GM12865 (cell line): Measurements from ENCODE around the gene MNAT1.

ENCODE experiments used
- DNase-seq: peaks from one replicate; pipeline ENCODE4 v3.0.0; 2010; ENCODE audit warnings: low read depth
- H3K4me3 ChIP-seq: 2 replicates; pipeline ENCODE4 v1.5.1; 2011; ENCODE audit warnings: mild to moderate bottlenecking, low read depth, low read length, control low read depth
- CTCF ChIP-seq: IDR thresholded peaks from 2 replicates; pipeline ENCODE4 v1.5.1; 2011; ENCODE audit warnings: low read length, control low read depth, low read depth, inconsistent platforms; ENCODE audit not compliant: insufficient read depth; ENCODE audit errors: missing control alignments

Gene MNAT1

GRCh38 chr14:60943637-60944032, 209.1 kb downstream of the MNAT1 start:
- no peak for TF ChIP-seq CTCF
- no peak for DNase-seq
- H3K4me3 ChIP-seq = no peak overlapping the region

DNA sequence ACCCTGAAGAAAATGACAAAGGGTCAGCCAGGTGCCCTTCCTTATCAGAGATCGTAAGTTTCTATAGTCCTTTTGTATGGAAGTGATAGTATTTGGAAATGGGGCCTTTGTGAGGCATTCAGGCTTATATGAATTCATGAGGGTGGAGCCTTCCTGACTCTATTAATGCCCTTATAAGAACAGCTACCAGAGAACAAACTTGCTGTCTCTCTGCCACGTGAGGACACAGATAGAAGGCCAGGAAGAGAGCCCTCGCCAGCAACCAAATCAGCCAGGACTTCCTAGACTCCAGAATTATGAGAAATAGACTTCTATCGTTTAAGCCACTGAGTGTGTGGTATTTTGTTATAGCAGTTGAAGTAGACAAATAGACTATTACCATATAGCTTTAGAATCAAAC, 209.6 kb downstream of the MNAT1 start:
- TF ChIP-seq CTCF = no peak
- H3K4me3 ChIP-seq = no peak overlapping the region
- no peak for DNase-seq

DNA sequence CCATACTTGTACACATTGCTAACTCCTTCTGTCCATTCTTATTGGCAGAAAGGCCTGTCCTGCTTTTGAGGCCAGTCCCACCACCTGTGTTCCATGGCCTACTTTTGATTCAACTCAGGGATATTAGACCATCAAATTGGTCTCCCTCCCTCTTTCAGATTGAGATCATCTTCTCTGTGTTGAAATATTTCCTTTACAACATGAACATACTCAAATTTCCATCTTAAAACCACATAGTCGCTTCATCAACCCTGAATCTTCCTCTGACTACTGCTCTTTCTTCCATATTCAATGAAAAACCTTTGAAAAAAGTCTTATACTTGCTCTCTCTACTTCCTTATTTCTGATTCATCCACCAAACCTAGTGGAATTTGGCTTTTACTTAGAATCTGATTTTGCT, 211.4 kb downstream of the MNAT1 start:
- TF ChIP-seq CTCF = no peak
- no peak for DNase-seq
- no peak overlapping the region for H3K4me3 ChIP-seq

DNA sequence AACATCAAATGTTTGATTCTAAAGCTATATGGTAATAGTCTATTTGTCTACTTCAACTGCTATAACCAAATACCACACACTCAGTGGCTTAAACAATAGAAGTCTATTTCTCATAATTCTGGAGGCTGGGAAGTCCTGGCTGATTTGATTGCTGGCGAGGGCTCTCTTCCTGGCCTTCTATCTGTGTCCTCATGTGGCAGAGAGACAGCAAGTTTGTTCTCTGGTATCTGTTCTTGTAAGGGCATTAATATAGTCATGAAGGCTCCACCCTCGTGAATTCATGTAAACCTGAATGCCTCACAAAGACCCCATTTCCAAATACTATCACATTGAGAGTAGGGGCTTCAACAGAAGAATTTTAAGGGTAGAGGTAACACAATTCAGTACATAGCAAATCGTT, 212.2 kb downstream of the MNAT1 start:
- H3K4me3 ChIP-seq = no peak overlapping the region
- no peak for DNase-seq
- no peak for TF ChIP-seq CTCF

- no peak for TF ChIP-seq CTCF
- H3K4me3 ChIP-seq = no peak overlapping the region
- DNase-seq = no peak
Observed at GRCh38 chr14:60951776-60952435, 217.3 kb downstream of the MNAT1 start.

GRCh38 chr14:60956202-60956601, 221.6 kb downstream of the MNAT1 start:
- H3K4me3 ChIP-seq = no peak overlapping the region
- DNase-seq = no peak

More at GRCh38 chr14:60956202-60956601, 221.6 kb downstream of the MNAT1 start:
- TF ChIP-seq CTCF = no peak
